Thyroid gland (tissue), 4 donors: ENCODE results near the gene GLT8D2.

Source experiments
- POLR2A ChIP-seq, 2 donors: fragments of 450-650 bp; IDR thresholded peaks; one replicate each; pipeline ENCODE4 v1.6.1; 2017; ENCODE audit warnings: antibody characterized with exemption in 2 of 2, mild to moderate bottlenecking in 2 of 2, moderate library complexity in 1 of 2
- TF ChIP-seq, protein P1 (sequence below), 6 experiments: fragments of 200-600 bp in 3 of 6; fragments of 450-650 bp in 3 of 6; sonication (generic) in 3 of 6; IDR thresholded peaks; one replicate each; pipeline ENCODE4 v1.5.1; 2016 to 2019; ENCODE audit warnings: antibody characterized with exemption in 6 of 6, mild to moderate bottlenecking in 2 of 6, inconsistent platforms in 1 of 6, moderate library complexity in 1 of 6

DNA sequence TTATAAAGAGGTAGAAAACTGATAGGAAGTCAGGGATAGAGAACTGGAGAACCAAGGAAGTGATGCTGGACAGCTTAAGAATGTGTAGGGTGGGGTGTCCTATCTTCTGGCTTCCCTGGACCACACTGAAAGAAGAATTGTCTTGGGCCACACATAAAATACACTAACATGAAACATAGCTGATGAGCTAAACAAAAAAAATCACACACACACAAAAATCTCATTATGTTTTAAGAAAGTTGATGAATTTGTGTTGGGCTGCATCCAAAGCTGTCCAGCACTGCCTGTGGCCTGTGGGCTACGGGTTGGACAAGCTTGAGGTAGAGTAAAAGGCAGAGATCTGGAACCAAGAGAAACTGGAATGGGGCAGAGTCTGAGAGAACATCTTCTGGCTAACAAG, 7.4 kb downstream of the GLT8D2 start:
- TF ChIP-seq, protein P1, sequence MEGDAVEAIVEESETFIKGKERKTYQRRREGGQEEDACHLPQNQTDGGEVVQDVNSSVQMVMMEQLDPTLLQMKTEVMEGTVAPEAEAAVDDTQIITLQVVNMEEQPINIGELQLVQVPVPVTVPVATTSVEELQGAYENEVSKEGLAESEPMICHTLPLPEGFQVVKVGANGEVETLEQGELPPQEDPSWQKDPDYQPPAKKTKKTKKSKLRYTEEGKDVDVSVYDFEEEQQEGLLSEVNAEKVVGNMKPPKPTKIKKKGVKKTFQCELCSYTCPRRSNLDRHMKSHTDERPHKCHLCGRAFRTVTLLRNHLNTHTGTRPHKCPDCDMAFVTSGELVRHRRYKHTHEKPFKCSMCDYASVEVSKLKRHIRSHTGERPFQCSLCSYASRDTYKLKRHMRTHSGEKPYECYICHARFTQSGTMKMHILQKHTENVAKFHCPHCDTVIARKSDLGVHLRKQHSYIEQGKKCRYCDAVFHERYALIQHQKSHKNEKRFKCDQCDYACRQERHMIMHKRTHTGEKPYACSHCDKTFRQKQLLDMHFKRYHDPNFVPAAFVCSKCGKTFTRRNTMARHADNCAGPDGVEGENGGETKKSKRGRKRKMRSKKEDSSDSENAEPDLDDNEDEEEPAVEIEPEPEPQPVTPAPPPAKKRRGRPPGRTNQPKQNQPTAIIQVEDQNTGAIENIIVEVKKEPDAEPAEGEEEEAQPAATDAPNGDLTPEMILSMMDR (IDR thresholded peaks at IDR 0.05): no peak
- no peak for TF ChIP-seq POLR2A (IDR thresholded peaks at IDR 0.05)
